Body of pancreas (tissue), 4 donors: Measurements from ENCODE around the gene ALKBH4.

Source experiments
- POLR2A ChIP-seq, 3 donors: fragments of 450-650 bp; IDR thresholded peaks; one replicate each; pipeline ENCODE4 v1.6.1; 2016; ENCODE audit warnings: antibody characterized with exemption in 3 of 3, mild to moderate bottlenecking in 2 of 3
- TF ChIP-seq, protein P1 (sequence below), 7 experiments: fragments of 450-650 bp in 4 of 7; fragments of 200-600 bp in 3 of 7; sonication (generic) in 3 of 7; IDR thresholded peaks; one replicate each; pipeline ENCODE4 v1.5.1; 2016 to 2019; ENCODE audit warnings: antibody characterized with exemption in 7 of 7

DNA sequence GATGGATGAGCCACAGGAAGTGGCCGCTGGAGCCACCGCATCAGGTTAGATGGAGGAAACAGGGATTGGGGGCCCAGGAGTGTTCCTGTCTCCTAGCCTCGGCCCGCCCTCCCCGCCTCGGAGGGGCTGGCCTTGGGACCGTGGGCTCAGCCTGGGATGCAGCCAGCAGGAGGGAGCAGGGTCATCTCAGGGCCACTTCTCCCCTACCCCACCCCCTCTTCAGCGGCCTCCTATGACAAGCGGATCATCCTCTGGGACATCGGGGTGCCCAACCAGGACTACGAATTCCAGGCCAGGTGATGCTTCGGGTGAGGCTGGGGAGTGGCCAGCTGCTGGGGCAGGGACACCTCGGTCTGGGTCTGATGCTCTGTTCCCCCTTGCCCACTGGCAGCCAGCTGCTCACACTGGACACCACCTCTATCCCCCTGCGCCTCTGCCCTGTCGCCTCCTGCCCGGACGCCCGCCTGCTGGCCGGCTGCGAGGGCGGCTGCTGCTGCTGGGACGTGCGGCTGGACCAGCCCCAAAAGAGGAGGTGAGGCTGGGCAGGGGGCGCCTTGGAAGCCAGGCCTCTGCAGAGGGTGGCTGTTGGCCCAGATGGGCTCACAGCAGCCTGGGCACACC, 4.8 kb upstream of the ALKBH4 start:
- TF ChIP-seq, protein P1, sequence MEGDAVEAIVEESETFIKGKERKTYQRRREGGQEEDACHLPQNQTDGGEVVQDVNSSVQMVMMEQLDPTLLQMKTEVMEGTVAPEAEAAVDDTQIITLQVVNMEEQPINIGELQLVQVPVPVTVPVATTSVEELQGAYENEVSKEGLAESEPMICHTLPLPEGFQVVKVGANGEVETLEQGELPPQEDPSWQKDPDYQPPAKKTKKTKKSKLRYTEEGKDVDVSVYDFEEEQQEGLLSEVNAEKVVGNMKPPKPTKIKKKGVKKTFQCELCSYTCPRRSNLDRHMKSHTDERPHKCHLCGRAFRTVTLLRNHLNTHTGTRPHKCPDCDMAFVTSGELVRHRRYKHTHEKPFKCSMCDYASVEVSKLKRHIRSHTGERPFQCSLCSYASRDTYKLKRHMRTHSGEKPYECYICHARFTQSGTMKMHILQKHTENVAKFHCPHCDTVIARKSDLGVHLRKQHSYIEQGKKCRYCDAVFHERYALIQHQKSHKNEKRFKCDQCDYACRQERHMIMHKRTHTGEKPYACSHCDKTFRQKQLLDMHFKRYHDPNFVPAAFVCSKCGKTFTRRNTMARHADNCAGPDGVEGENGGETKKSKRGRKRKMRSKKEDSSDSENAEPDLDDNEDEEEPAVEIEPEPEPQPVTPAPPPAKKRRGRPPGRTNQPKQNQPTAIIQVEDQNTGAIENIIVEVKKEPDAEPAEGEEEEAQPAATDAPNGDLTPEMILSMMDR (IDR thresholded peaks at IDR 0.05): no peak
- TF ChIP-seq POLR2A (IDR thresholded peaks at IDR 0.05): no peak
